ENCODE measurements around the gene FNIP1.

DNA sequence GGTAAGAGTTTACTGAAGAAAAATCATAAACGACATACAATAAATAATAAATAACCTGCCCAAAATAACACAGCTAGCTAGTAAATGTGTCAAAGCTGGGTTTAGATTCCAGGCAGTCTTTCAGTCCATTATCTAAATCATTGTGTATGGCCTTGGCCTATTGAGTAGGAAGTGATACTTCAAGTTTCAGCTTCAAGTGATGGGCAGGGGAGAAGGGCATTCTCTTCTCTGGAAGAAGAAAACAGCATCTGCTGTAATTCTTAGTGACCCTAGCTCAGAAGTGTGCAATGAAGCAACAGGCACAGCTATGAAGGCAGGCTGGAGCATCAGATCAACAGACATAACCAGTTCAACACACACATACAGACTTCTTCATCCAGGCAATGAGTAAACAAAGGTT, 42.5 kb downstream of the FNIP1 start:
- TF ChIP-seq, protein P1, sequence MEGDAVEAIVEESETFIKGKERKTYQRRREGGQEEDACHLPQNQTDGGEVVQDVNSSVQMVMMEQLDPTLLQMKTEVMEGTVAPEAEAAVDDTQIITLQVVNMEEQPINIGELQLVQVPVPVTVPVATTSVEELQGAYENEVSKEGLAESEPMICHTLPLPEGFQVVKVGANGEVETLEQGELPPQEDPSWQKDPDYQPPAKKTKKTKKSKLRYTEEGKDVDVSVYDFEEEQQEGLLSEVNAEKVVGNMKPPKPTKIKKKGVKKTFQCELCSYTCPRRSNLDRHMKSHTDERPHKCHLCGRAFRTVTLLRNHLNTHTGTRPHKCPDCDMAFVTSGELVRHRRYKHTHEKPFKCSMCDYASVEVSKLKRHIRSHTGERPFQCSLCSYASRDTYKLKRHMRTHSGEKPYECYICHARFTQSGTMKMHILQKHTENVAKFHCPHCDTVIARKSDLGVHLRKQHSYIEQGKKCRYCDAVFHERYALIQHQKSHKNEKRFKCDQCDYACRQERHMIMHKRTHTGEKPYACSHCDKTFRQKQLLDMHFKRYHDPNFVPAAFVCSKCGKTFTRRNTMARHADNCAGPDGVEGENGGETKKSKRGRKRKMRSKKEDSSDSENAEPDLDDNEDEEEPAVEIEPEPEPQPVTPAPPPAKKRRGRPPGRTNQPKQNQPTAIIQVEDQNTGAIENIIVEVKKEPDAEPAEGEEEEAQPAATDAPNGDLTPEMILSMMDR (IDR thresholded peaks at IDR 0.05; ENCODE audit: insufficient read depth, low read length, poor library complexity, severe bottlenecking) = no peak
- TF ChIP-seq EZH2phosphoT487 (conservative IDR thresholded peaks at IDR 0.05; ENCODE audit: low read length) = no peak

Measured in SU-DHL-6 (cell line).